Ecto neural progenitor cell (in vitro differentiated cells): ENCODE measurements around the gene TARP.

Experiments used
- DNase-seq: peaks from one replicate; pipeline ENCODE4 v3.0.0-alpha.2; 2018; ENCODE audit warnings: low spot score

TARP gene

GRCh38 chr7:38273286-38273995 lies at the start of gene TARP:
TSS of gene TARP (minus strand) at chr7:38273636.
- no peak for DNase-seq

GRCh38 chr7:38323156-38323555 lies 49.7 kb upstream of the TARP start:
- no peak for DNase-seq

- DNase-seq: no peak
These were observed 49.0 kb upstream of the TARP start for GRCh38 chr7:38322461-38322860.

- DNase-seq: no peak
These were observed 48.5 kb upstream of the TARP start for GRCh38 chr7:38321967-38322366.

GRCh38 chr7:38321515-38321944 lies 48.1 kb upstream of the TARP start:
- no peak for DNase-seq

- DNase-seq: no peak
These were observed 47.6 kb upstream of the TARP start for GRCh38 chr7:38321050-38321449.

- DNase-seq: no peak
These were observed 46.4 kb upstream of the TARP start for GRCh38 chr7:38319873-38320272.

GRCh38 chr7:38318803-38319416 lies 45.5 kb upstream of the TARP start:
- DNase-seq: peak; percentile 60

GRCh38 chr7:38318241-38318640 lies 44.8 kb upstream of the TARP start:
- no peak for DNase-seq

GRCh38 chr7:38317515-38317914 lies 44.1 kb upstream of the TARP start:
- no peak for DNase-seq

GRCh38 chr7:38316733-38317360 lies 43.4 kb upstream of the TARP start:
- DNase-seq: no peak

GRCh38 chr7:38315410-38315809 lies 42.0 kb upstream of the TARP start:
- no peak for DNase-seq

GRCh38 chr7:38312821-38313220 lies 39.4 kb upstream of the TARP start:
- no peak for DNase-seq

GRCh38 chr7:38311329-38311937 lies 38.0 kb upstream of the TARP start:
- no peak for DNase-seq

GRCh38 chr7:38310591-38311101 lies 37.2 kb upstream of the TARP start:
- no peak for DNase-seq

- no peak for DNase-seq
These were observed 36.1 kb upstream of the TARP start for GRCh38 chr7:38309555-38309954.

GRCh38 chr7:38308140-38308539 lies 34.7 kb upstream of the TARP start:
- DNase-seq: no peak

- DNase-seq: no peak
These were observed 34.2 kb upstream of the TARP start for GRCh38 chr7:38307640-38308039.

GRCh38 chr7:38306914-38307313 lies 33.5 kb upstream of the TARP start:
- no peak for DNase-seq

- no peak for DNase-seq
These were observed 32.7 kb upstream of the TARP start for GRCh38 chr7:38306171-38306570.

GRCh38 chr7:38303866-38304265 lies 30.4 kb upstream of the TARP start:
- DNase-seq: no peak

- DNase-seq: no peak
These were observed 26.7 kb upstream of the TARP start for GRCh38 chr7:38300175-38300574.
